ENCODE results near the gene PRDX5. TPM values are rescaled to one million over a fixed set of nuclear protein-coding genes. Genes with fewer than 3 reads are reported as not detected.

PRDX5 gene
- total RNA-seq, 1 donor: 230 TPM

GRCh38 chr11:64296236-64296635 is 21.7 kb upstream of the PRDX5 start:
- TF ChIP-seq CTCF (IDR thresholded peaks at IDR 0.05; ENCODE audit: insufficient read depth, low read depth, low read length): no peak
- no peak for DNase-seq (ENCODE audit: low read depth)
- H3K4me3 ChIP-seq (ENCODE audit: low read depth, low read length): no peak overlapping the region

DNA sequence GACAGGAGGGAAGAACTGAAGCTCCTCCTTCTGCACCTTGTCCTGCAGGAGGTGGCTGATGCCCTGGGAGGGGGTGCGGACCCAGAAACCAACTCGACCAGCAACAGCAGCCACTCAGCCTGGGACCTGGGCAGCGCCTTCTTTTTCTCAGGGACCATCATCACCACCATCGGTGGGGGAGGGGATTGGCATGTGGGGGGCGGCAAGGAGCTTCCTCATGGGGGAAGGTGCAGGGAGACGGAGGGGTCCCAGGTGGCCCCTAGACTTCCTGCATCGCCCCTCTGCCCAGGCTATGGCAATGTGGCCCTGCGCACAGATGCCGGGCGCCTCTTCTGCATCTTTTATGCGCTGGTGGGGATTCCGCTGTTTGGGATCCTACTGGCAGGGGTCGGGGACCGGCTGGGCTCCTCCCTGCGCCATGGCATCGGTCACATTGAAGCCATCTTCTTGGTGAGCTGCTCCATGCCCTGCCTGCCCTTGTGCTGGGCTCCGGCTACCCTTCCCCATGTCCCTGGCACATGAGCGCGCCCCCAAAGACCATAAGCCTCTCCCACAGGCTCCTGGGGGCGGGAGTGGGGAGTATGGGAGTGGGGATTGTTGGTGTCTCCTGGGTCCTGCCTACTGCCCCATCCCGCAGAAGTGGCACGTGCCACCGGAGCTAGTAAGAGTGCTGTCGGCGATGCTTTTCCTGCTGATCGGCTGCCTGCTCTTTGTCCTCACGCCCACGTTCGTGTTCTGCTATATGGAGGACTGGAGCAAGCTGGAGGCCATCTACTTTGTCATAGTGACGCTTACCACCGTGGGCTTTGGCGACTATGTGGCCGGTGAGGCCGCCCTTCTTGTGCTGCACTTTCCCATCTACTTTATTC is 20.9 kb upstream of the PRDX5 start:
- no peak for DNase-seq (ENCODE audit: low read depth)
- TF ChIP-seq CTCF (IDR thresholded peaks at IDR 0.05; ENCODE audit: insufficient read depth, low read depth, low read length): no peak
- no peak overlapping the region for H3K4me3 ChIP-seq (ENCODE audit: low read depth, low read length)

DNA sequence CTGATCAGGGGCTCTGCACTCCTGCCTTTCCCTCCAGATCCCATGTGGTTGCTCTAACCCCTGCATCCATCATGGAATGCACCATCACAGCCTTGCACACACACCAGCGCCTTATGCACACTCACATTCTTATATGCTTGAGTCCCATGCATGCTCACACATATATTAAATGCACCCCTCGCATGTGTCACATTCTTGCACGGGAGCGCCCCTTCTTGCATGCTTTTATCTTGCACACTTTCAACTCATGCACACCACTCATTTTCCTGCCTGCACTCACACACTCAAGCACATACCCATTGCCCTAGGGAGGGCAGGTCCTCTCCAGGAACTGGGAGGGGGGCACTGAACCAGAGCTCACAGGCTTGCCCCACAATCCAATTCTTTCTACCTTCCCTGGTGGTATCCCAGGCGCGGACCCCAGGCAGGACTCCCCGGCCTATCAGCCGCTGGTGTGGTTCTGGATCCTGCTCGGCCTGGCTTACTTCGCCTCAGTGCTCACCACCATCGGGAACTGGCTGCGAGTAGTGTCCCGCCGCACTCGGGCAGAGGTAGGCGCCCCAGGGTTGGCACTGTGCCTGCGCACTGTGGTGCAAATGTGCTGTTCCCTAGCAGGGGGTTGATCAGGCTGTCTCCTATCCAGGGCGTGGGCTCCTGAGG is 20.1 kb upstream of the PRDX5 start:
- no peak for TF ChIP-seq CTCF (IDR thresholded peaks at IDR 0.05; ENCODE audit: insufficient read depth, low read depth, low read length)
- DNase-seq (ENCODE audit: low read depth): no peak
- H3K4me3 ChIP-seq (ENCODE audit: low read depth, low read length): no peak overlapping the region

- peak; percentile 24 for DNase-seq (ENCODE audit: low read depth)
- peak overlapping the region; percentile 38 for H3K4me3 ChIP-seq (ENCODE audit: low read depth, low read length)
- TF ChIP-seq CTCF (IDR thresholded peaks at IDR 0.05; ENCODE audit: insufficient read depth, low read depth, low read length): no peak
Measured at GRCh38 chr11:64298966-64299846, 18.7 kb upstream of the PRDX5 start.

- TF ChIP-seq CTCF (IDR thresholded peaks at IDR 0.05; ENCODE audit: insufficient read depth, low read depth, low read length): no peak
- DNase-seq (ENCODE audit: low read depth): no peak
- H3K4me3 ChIP-seq (ENCODE audit: low read depth, low read length): peak within 1 kb of the TSS; percentile 49
Measured at GRCh38 chr11:64299847-64300648, 17.9 kb upstream of the PRDX5 start, which contains the start of gene CATSPERZ. Gene CATSPERZ (plus strand): TSS chr11:64300358. CDS start chr11:64300411, 53 bp downstream.
